IPS-NIHi7 (cell line): ENCODE results near the gene AGPS.
"Not testable (repeated sequence)": the region's sequence is repeated elsewhere in the genome, so short reads cannot be mapped to it uniquely, and the experiment has no call there.

Experiments used
- DNase-seq: peaks from one replicate; pipeline ENCODE4 v3.0.0; 2012; ENCODE audit warnings: mixed read lengths; ENCODE audit errors: extremely low spot score

Gene AGPS

GRCh38 chr2:177385151-177385550, 7.4 kb upstream of the AGPS start:
- DNase-seq = no peak

DNA sequence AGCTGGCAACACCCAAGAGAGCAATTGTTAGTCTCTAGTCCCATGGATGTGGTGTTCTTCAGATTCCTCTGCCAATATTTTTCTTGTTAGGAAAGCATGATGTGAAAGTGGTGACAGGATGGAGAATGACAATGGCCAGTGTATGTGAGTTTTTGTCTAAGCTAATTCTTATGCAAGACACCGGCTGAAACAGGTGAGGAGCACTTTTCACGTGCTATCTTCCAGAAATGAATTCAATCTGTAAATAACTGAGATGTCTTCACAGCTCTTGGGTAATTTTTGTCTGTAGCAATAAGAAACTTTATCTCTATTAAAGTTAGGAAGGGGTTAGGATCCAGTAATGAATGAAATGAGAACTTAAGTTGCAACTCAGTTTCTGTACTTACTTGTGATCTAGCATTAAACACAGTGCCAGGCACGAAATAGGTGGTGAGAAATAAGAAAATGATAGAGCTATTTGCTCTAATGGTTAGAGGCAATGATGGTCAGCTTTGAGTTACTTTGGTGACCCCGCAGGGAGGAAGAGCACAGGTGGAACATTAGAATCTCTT, 676 bp upstream of the AGPS start:
- DNase-seq = no peak

- DNase-seq = peak; percentile 10
These were observed 706 bp downstream of the AGPS start for GRCh38 chr2:177393203-177393755.

- no peak for DNase-seq
These were observed 1.4 kb downstream of the AGPS start for GRCh38 chr2:177393824-177394593.

DNA sequence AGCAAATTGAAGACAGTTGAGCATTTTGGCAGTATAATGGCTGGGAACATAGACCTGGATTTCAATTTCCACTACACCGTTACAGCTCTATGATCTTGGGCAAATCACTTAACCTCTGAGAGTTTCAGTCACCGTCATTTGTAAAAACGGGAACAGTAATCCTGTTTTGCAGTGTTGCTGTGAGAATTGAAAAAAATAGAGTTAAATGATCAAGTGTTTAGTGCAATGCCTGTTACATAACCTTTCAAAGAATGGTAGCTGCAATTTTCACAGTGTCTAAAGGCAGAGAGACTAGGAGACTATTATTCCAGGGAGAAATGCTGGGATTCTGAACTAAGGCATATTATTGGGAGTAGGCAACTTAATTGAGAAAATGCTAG, 2.0 kb downstream of the AGPS start:
- no peak for DNase-seq

GRCh38 chr2:177395351-177396065, 2.9 kb downstream of the AGPS start:
- DNase-seq = no peak

GRCh38 chr2:177396703-177397460, 4.3 kb downstream of the AGPS start:
- no peak for DNase-seq

GRCh38 chr2:177397481-177398289, 5.1 kb downstream of the AGPS start:
- DNase-seq = no peak

DNA sequence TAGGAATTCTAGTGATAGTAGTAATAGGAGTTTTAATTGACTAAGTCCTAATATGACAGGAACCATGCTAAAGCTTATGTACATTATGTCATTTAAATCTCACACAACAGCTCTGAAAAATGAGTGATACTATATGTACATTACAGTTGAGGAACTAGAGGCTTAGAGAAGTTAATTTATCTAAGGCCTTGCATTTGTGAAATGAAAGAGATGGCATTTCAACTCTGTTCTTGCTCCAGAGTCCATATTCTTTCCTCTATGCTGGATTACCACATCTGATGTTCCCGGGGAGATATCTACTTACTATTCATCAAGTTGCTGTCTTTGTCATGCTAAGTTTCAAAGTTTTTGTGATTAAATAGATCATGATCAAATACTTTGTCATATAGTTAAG, 5.7 kb downstream of the AGPS start:
- DNase-seq = no peak

DNA sequence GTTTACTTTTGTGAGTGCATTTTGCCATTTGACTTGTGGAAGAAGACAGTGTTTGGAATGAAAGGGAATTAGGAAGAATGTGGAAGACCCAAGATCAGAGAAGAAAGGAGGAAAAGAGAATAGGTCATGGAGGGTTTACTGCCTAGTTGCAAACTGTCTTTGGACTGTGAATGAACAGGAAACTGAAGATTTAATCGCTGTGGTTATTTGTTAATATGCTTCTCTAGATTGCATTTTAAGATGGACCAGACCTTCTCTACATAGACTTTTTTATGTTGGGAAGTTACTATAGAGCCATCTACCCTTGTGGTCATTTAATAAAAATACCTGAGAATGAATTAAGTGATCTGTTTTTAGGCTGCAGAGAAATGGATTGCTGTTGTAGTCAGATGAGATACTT, 6.2 kb downstream of the AGPS start:
- no peak for DNase-seq

DNA sequence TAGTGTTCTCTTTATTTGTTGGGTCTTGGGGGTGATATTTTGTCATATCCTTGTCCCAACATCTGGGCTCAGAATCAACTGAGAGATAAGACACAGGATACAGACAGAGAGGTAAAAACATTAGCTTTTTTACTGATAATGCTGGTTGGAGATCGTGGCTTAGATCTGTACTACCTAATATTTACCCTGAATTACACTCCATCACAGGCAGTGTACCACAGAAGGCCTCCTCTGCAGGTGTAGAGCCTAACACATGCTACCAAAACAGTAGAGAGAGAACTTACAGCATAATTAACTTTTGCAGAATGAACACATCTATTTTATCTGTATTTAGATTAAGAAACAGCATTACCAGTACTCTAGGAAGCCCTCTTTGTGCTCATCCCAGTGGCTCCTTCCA, 6.8 kb downstream of the AGPS start:
- no peak for DNase-seq

- no peak for DNase-seq
These were observed 7.9 kb downstream of the AGPS start for GRCh38 chr2:177400337-177400923.

- DNase-seq = no peak
These were observed 9.5 kb downstream of the AGPS start for GRCh38 chr2:177402096-177402495.

GRCh38 chr2:177403838-177404237, 11.3 kb downstream of the AGPS start:
- no peak for DNase-seq

GRCh38 chr2:177404243-177404642, 11.7 kb downstream of the AGPS start:
- no peak for DNase-seq

DNA sequence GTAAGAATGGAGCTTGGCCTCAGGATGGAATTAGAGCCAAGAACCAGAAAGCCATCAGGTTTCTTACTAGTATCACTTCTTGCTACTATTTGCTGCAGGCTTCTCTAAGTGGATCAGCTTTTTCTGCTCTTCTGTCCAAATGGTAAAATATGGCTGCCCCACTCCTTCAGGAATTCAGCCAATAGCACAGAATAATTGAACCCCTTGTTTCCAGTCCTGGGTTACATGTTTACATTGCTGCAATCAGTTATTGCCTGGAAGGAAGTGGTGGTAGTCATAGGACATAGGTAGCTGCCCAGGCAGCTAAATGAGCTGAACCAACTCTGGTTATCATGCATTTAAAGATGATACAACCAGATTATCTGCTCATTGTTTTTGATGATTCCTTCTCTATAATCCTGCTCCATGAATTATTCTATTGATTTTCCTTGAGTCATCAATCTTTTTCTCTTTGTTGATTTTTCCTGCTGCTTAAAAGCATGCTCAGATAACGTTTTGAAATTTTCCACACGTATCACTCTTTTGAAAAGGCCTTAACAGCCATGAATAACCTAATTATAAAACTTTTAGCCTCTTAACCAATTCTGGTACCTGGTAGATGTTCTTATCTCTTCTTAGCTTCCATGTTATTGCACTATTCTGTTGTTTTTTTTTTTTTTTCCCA, 12.6 kb downstream of the AGPS start:
- DNase-seq = no peak

GRCh38 chr2:177406182-177406581, 13.6 kb downstream of the AGPS start:
- DNase-seq = no peak

GRCh38 chr2:177407031-177407430, 14.5 kb downstream of the AGPS start:
- DNase-seq = no peak

- not testable (repeated sequence) for DNase-seq
These were observed 18.1 kb downstream of the AGPS start for GRCh38 chr2:177410629-177411028.

- no peak for DNase-seq
These were observed 21.1 kb downstream of the AGPS start for GRCh38 chr2:177413703-177414102.
